HUES6 (cell line): ENCODE results near the gene DLGAP1.
"Not testable (repeated sequence)": the region's sequence is repeated elsewhere in the genome, so short reads cannot be mapped to it uniquely, and the experiment has no call there.

Experiments
- H3K27ac ChIP-seq: 2 replicates; pipeline ENCODE4 v1.7.0; 2013; ENCODE audit warnings: low read depth, mild to moderate bottlenecking, low read length, inconsistent platforms
- H3K27me3 ChIP-seq: 2 replicates; pipeline ENCODE4 v1.6.1; 2013; ENCODE audit warnings: low read length; ENCODE audit not compliant: control insufficient read depth, insufficient read depth
- H3K36me3 ChIP-seq: 2 replicates; pipeline ENCODE4 v1.6.1; 2013; ENCODE audit warnings: low read length; ENCODE audit not compliant: control insufficient read depth, insufficient read depth
- H3K4me1 ChIP-seq: 2 replicates; pipeline ENCODE4 v1.6.1; 2013; ENCODE audit warnings: low read length; ENCODE audit not compliant: control insufficient read depth, insufficient read depth
- H3K4me3 ChIP-seq: 2 replicates; pipeline ENCODE4 v1.5.1; 2013; ENCODE audit warnings: low read depth, low read length
- H3K9ac ChIP-seq: one replicate; pipeline ENCODE4 v1.6.1; 2013; ENCODE audit warnings: mild to moderate bottlenecking, low read length
- H3K9me3 ChIP-seq: 2 replicates; pipeline ENCODE4 v1.6.1; 2013; ENCODE audit warnings: low read depth, low read length; ENCODE audit not compliant: control insufficient read depth, insufficient read depth

Gene DLGAP1

DNA sequence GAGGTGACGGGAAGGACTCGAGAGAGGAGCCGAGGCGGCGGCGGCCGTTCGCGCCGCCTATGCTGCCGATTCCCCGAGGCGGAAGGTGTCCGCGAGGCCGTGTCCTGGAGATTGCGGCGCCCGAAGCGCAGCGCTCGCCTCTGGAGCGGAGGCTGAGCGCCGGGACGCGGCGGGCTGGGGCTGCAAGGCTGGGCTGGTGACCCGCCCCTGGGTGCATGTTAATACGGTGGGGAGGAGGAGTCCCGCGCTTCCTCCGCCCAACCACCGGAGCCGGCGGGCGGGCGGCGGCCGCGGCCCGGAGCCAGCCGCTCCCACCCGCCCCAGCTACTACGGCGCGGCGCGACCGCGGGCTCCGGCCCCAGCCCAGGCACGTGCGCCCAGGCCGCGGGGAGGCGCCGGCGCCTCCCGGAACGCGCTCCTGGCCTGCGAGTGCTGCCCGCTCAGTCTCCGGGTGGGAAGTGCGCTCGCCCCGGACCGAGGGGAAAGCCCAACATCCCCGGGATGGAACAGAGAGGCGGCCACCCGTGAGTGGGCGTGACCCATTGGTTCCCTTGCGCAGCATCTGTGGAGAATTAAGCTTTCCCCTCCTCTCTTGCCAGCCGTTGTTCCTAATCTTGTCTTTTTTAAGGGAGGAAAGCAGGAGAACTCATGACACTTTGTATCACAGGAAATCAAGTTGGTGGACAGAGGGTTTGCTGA, at the start of gene DLGAP1:
Gene DLGAP1 (minus strand): TSS at position 195 of the 699 bp plus-strand sequence.
- H3K9me3 ChIP-seq = no peaks in the 10 kb centered on the region
- H3K4me1 ChIP-seq = peaks cover 16% of the 10 kb centered on the region
- peak within 1 kb of the TSS; percentile 88 for H3K9ac ChIP-seq
- H3K36me3 ChIP-seq = no peaks in the 10 kb centered on the region
- H3K4me3 ChIP-seq = peak within 1 kb of the TSS; percentile 88
- H3K27me3 ChIP-seq = peaks cover 18% of the 10 kb centered on the region
- no peak within 1 kb of the TSS for H3K27ac ChIP-seq

DNA sequence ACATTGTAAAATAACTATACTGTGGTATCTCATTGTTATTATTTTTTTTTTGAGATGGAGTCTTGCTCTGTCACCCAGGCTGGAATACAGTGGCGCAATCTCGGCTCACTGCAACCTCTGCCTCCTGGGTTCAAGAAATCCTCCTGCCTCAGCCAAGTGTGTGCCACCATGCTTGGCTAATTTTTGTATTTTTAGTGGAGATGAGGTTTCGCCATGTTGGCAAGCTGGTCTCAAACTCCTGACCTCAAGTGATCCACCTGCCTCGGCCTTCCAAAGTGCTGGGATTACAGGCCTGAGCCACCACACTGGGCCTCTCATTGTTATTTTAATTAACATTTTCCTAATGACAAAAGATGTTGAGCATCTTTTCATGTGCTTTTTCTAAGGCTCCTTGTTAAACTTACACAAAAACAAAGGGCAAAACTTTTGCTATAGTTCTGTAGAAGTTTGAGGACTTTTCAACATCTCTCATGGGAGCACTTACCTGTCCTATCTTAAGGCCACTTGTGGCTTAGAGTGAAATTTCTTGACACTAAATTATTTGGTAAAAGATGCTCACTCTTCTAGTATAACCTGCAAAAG, 39.7 kb upstream of the DLGAP1 start:
- H3K9ac ChIP-seq, H3K27ac ChIP-seq: not testable (repeated sequence)
- H3K4me1 ChIP-seq = peaks cover 17% of the 10 kb centered on the region; the same call in 1 of the 2 replicates

DNA sequence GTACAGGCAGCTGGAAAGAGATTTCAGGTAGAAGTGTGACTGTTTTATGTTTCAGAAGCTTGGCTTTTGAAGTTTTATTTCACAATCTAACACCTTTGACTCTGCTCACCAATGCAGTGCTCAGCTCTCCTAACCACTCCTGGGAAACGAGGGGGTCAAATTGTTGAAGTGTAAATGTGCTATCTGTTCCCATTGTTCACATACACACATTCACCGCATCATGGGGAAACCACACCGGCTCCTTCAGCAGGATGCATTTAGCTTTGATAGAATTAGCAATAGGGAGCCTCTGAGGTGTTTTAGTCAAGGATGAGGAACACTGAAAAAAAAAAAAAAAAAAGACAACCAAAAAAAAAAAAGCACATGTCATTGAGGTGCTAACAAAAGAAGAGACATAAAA, 13.4 kb upstream of the DLGAP1 start:
- Histone ChIP-seq H3K4me3 (no peak overlapping the region), H3K27ac (no peak overlapping the region), H3K4me1 (peaks cover 6% of the 10 kb centered on the region; the same call in 1 of the 2 replicates), H3K9ac (no peak overlapping the region), H3K27me3 (no peaks in the 10 kb centered on the region), H3K9me3 (no peaks in the 10 kb centered on the region), H3K36me3 (no peaks in the 10 kb centered on the region)

More for the DNA sequence above, 39.7 kb upstream of the DLGAP1 start:
- not testable (repeated sequence) for H3K4me3 ChIP-seq, H3K9me3 ChIP-seq, H3K27me3 ChIP-seq, H3K36me3 ChIP-seq

DNA sequence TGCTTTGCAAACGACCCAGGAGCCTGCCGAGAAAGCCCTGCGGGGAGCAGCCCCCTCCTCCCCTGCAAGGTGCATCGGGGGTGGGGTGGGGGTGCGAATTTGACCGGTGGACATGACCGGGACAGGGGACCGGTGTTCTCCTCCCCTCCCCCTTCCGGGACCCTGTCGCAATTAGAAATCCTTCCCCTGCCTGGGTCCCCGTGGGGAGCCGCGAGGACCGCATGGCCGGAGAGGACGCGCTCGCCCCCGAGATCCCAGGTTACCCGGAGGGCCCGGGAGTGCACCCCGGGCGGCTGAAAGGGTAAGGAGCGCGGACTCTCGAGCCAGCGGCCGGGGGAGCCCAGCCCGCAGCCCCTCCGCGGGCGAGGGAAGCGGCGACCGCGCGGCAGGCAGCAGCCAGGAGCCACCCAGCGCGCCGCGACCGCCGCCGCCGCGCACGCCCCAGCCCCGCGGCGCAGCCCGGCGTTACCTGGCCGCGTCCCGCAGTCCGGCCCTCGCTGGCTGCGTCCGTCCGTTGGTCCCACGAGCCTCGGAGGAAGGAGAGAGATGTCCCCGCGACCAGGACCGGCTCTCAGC, 482 bp downstream of the DLGAP1 start:
- H3K27me3 ChIP-seq = peaks cover 18% of the 10 kb centered on the region
- H3K36me3 ChIP-seq = no peaks in the 10 kb centered on the region
- H3K9ac ChIP-seq = peak overlapping the region; percentile 88
- H3K27ac ChIP-seq = no peak overlapping the region
- peak overlapping the region; percentile 88 for H3K4me3 ChIP-seq
- no peaks in the 10 kb centered on the region for H3K9me3 ChIP-seq
- H3K4me1 ChIP-seq = peaks cover 23% of the 10 kb centered on the region

- peak overlapping the region; percentile 88 for H3K4me3 ChIP-seq
- H3K27ac ChIP-seq = no peak overlapping the region
- H3K9me3 ChIP-seq = no peaks in the 10 kb centered on the region
- H3K4me1 ChIP-seq = peaks cover 29% of the 10 kb centered on the region
- H3K9ac ChIP-seq = peak overlapping the region; percentile 88
- peaks cover 18% of the 10 kb centered on the region for H3K27me3 ChIP-seq
- no peaks in the 10 kb centered on the region for H3K36me3 ChIP-seq
These were observed 1.1 kb downstream of the DLGAP1 start for GRCh38 chr18:4453874-4454536.

DNA sequence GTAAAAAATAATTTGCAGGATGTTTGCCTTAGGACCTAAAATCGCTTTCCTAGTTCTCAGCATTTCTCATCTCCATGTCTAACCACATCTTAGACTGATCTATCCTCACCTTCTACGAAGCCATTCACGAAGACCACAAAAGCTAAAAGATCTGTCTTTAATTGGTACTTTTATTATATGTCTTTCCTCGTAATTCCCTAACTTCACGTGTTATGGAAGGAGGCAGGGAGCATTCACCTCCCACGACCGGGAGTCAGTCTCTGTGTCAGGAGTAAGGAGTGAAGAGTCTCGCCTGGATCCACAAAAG, 1.6 kb downstream of the DLGAP1 start:
- Histone ChIP-seq H3K36me3 (no peaks in the 10 kb centered on the region), H3K4me3 (peak overlapping the region; percentile 88), H3K27me3 (peaks cover 18% of the 10 kb centered on the region), H3K27ac (no peak overlapping the region), H3K9me3 (no peaks in the 10 kb centered on the region), H3K4me1 (peaks cover 33% of the 10 kb centered on the region), H3K9ac (peak overlapping the region; percentile 88)

- H3K27me3 ChIP-seq = peaks cover 11% of the 10 kb centered on the region
- H3K27ac ChIP-seq = no peak overlapping the region
- H3K9me3 ChIP-seq = no peaks in the 10 kb centered on the region
- H3K36me3 ChIP-seq = no peaks in the 10 kb centered on the region
- H3K4me3 ChIP-seq = no peak overlapping the region
- no peak overlapping the region for H3K9ac ChIP-seq
- peaks cover 33% of the 10 kb centered on the region for H3K4me1 ChIP-seq
These were observed 4.9 kb downstream of the DLGAP1 start for GRCh38 chr18:4450065-4450658.

DNA sequence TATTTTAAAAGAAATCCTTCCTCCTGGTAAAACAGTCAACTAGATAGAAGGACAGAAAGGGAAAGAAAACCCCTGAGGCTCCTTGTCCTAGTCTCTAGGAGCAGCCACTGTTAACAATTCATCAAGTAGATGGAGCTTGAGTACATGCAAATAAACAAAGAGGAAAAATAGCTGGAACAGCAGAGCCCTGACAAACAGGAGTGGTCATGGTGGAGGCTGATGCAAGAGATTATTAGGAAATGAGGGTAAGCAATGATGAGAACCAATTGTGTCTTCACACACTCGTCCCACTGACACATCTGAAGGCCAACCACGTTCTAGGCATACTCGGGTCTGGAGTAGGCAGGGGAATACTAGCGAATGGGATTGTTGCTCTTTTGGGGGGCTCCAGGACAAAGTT, 9.2 kb downstream of the DLGAP1 start:
- no peak overlapping the region for H3K4me3 ChIP-seq
- peaks cover 22% of the 10 kb centered on the region for H3K4me1 ChIP-seq
- no peaks in the 10 kb centered on the region; the same call in 1 of the 2 replicates for H3K36me3 ChIP-seq
- no peak overlapping the region for H3K9ac ChIP-seq
- H3K9me3 ChIP-seq = no peaks in the 10 kb centered on the region
- H3K27ac ChIP-seq = no peak overlapping the region
- no peaks in the 10 kb centered on the region for H3K27me3 ChIP-seq

- Histone ChIP-seq H3K27me3 (no peaks in the 10 kb centered on the region), H3K4me1 (peaks cover 8% of the 10 kb centered on the region), H3K9me3 (no peaks in the 10 kb centered on the region), H3K36me3 (no peaks in the 10 kb centered on the region; the same call in 1 of the 2 replicates), H3K4me3 (no peak overlapping the region), H3K27ac (no peak overlapping the region), H3K9ac (no peak overlapping the region)
These were observed 10.8 kb downstream of the DLGAP1 start for GRCh38 chr18:4444306-4444705.

GRCh38 chr18:4441098-4441497, 14.0 kb downstream of the DLGAP1 start:
- H3K4me3 ChIP-seq = no peak overlapping the region
- peaks cover 6% of the 10 kb centered on the region for H3K4me1 ChIP-seq
- H3K9ac ChIP-seq = no peak overlapping the region
- no peak overlapping the region for H3K27ac ChIP-seq
- no peaks in the 10 kb centered on the region; the same call in 1 of the 2 replicates for H3K36me3 ChIP-seq
- H3K27me3 ChIP-seq = no peaks in the 10 kb centered on the region
- no peaks in the 10 kb centered on the region for H3K9me3 ChIP-seq
